NB4 (cell line): ENCODE measurements around the gene LHX4.
"Not testable (repeated sequence)": the region's sequence is repeated elsewhere in the genome, so short reads cannot be mapped to it uniquely, and the experiment has no call there.

Experiments used
- DNase-seq: peaks from one replicate; pipeline ENCODE4 v3.0.0; 2010; ENCODE audit warnings: low read depth
- H3K4me3 ChIP-seq: one replicate; pipeline ENCODE4 v1.5.1; 2011; ENCODE audit warnings: mild to moderate bottlenecking, low read depth, low read length, moderate library complexity
- MYC ChIP-seq: IDR thresholded peaks from 2 replicates; pipeline ENCODE4 v1.6.1; 2011; ENCODE audit warnings: low read depth, low read length
- POLR2A ChIP-seq: IDR thresholded peaks from 2 replicates; pipeline ENCODE4 v1.6.1; 2011; ENCODE audit warnings: mild to moderate bottlenecking; ENCODE audit not compliant: insufficient read length; ENCODE audit errors: extremely low read depth
- TF ChIP-seq, protein P1 (sequence below): IDR thresholded peaks from 2 replicates; pipeline ENCODE4 v1.6.1; 2011; ENCODE audit warnings: low read depth, low read length
- TF ChIP-seq, protein P2 (sequence below): IDR thresholded peaks from one replicate; pipeline ENCODE4 v1.5.1; 2012; ENCODE audit warnings: low read depth, low read length

Gene LHX4

DNA sequence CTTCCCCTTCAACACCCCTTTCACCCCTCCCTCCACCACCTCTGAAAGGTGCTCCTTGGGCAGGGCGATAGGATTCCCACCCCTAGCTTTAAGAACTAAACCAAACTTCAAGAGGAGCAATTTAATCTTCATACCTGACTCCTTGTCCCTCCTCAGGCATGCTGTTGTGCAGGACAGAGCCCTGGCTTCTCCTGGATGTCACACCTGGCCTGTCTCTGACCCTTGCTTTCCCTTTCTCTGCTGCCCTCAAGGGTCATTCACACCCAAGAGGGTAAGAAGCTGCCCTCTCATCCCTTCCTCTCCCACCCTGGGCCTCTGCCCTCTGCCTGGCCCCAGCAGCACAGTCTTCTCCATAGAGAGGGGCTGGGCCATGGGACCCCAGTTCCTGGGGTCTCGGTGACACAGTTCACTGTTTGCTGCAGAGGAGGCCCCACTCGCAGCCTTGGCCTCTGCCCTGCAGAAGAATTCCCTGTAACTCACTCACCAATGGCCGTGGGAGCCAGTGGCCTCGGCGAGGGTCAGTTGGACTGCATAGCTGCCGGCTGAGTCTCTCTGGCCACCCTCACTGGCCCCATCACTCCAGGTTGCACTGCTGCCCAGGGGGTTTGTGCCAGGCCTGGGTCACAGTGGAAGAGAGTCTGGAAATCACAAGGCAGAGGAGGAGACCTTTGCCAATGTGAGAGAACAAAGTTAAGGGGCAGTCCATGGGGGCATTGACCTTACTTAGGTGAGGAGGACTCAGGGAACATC is 28.4 kb upstream of the LHX4 start:
- DNase-seq: no peak
- TF ChIP-seq, protein P1, sequence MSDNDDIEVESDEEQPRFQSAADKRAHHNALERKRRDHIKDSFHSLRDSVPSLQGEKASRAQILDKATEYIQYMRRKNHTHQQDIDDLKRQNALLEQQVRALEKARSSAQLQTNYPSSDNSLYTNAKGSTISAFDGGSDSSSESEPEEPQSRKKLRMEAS: no peak
- no peak for TF ChIP-seq MYC
- H3K4me3 ChIP-seq: no peak overlapping the region

DNA sequence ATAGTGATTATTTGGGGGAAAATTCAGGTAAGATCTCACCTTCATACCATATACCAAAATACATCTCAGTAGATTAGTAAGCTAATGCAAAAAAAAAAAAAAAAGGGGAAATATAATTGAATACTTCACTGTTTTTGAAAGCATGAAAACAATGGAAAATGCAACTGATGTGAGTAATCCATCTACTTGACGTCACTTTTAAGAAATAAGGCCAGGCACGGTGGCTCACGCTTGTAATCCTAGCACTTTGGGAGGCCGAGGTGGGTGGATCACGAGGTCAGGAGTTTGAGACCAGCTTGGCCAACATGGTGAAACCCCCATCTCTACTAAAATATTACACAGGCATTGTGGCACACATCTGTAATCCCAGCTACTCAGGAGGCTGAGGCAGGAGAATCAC is 27.5 kb upstream of the LHX4 start:
- not testable (repeated sequence) for DNase-seq, H3K4me3 ChIP-seq

DNA sequence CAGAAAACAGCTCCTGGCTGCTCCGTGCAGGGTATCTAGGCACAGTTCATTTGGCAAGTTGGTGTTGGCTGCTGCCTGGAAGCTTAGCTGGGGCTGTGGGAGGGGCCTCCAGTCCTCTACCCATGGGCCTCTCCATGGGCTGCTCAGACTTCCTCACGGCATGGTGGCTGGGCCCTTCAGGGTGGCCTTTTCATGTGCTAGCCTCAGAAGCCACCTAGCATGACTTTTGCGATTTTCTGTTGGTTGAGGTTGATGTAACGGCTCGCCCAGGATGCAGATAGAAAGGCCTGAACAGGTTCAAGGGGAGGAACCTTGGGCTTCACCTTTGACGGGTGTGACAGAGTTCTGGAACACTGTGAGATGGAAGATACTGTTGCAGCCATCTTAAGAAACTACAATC is 25.8 kb upstream of the LHX4 start:
- no peak overlapping the region for H3K4me3 ChIP-seq
- no peak for DNase-seq
- no peak for TF ChIP-seq MYC
- no peak for TF ChIP-seq POLR2A
- TF ChIP-seq, protein P2, sequence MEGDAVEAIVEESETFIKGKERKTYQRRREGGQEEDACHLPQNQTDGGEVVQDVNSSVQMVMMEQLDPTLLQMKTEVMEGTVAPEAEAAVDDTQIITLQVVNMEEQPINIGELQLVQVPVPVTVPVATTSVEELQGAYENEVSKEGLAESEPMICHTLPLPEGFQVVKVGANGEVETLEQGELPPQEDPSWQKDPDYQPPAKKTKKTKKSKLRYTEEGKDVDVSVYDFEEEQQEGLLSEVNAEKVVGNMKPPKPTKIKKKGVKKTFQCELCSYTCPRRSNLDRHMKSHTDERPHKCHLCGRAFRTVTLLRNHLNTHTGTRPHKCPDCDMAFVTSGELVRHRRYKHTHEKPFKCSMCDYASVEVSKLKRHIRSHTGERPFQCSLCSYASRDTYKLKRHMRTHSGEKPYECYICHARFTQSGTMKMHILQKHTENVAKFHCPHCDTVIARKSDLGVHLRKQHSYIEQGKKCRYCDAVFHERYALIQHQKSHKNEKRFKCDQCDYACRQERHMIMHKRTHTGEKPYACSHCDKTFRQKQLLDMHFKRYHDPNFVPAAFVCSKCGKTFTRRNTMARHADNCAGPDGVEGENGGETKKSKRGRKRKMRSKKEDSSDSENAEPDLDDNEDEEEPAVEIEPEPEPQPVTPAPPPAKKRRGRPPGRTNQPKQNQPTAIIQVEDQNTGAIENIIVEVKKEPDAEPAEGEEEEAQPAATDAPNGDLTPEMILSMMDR: no peak
- TF ChIP-seq, protein P1: no peak

DNA sequence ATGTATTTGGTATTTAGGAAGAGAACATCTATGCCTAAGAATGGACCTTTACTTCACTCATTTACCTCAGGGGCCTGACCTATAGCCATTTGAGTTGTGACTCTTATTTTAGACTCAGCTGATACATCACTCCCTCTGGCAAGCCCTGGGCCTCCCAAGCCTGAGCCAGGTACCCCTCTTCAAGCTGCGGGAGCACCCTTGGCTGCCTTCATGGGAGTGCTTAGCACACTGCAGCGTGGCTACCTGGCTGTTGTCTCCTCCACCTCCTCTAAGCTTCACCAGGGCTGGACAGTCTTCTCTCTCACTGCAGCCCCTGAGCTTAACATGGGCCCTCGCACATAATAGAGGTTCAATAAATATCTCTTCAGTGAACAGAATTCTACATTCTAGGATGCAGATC is 23.5 kb upstream of the LHX4 start:
- DNase-seq: no peak
- TF ChIP-seq MYC (no peak), POLR2A (no peak)
- TF ChIP-seq, protein P1: no peak
- TF ChIP-seq, protein P2: no peak

DNA sequence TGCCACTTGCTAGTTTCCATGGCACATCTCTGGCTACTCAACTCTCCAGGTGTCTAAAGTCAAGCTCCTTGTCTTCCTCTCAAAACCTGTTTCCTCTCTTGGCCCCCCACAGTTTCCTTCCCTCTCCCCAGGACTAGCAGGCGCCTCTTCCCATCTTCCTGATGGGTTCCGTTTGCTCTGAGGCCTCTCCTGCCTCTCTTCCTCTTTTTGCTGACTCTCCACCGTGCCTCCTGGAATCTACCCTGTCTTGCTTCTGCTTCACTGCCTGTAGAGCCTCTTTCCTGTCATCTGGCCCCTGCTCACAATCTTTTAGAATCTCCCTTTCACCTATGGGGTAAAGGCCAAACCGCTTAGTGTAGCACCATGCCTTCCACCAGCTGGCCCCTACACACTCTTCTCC is 21.8 kb upstream of the LHX4 start:
- no peak overlapping the region for H3K4me3 ChIP-seq
- DNase-seq: peak; percentile 44
- TF ChIP-seq, protein P2: no peak
- TF ChIP-seq, protein P1: no peak
- TF ChIP-seq MYC (no peak), POLR2A (no peak)

More for the DNA sequence above, 23.5 kb upstream of the LHX4 start:
- no peak overlapping the region for H3K4me3 ChIP-seq

DNA sequence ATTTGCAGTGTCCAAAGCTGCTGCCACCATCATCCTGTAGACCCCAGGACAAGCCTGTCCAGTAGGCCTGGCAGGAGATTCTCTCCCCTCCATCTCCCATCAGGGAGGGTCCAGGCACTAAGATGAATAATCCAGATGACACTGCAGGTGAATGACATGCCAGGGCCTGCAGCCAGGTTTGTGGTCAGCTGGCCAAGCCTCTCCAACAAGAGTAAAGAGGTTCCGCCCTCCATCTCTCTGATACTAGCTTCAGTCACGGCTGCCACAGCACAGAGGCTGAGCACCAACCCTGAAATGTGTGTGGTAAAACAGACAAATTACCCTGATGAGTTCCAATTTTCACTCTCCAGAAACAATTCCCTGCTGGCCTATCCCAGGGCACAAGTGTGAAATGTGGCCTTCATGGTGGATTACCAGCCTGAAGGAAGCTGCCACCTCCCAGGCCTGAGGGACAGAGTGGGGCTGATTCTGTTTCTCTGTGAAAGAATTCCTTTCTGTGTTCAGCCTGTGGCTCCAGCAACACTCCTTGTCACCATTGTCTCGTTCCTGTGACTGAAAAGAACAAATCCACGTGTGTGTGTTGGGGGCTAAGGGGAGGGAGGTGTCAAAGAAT is 19.9 kb upstream of the LHX4 start:
- TF ChIP-seq, protein P1: no peak
- TF ChIP-seq, protein P2: no peak
- no peak for TF ChIP-seq POLR2A
- TF ChIP-seq MYC: no peak
- DNase-seq: no peak
- H3K4me3 ChIP-seq: no peak overlapping the region
